NOMO-1 (cell line): ENCODE data around the gene KIF1B.
A peak's percentile ranks its signal among the peaks of the same experiment; 100 is the strongest.
"Not testable (repeated sequence)": the region's sequence is repeated elsewhere in the genome, so short reads cannot be mapped to it uniquely, and the experiment has no call there.

Experiments
- DNase-seq, 2 experiments: peaks; one replicate each; lab custom pipeline; 2025; ENCODE audit not compliant: unreplicated experiment in 2 of 2; lab: John Stamatoyannopoulos, UW

KIF1B gene

GRCh38 chr1:10379101-10379620 lies 168.8 kb downstream of the KIF1B start:
- DNase-seq = no peak

- no peak for DNase-seq
Measured at GRCh38 chr1:10379676-10380075, 169.3 kb downstream of the KIF1B start.

- DNase-seq = no peak
Measured at GRCh38 chr1:10380594-10381275, 170.4 kb downstream of the KIF1B start.

- DNase-seq = no peak
Measured at GRCh38 chr1:10383630-10384029, 173.3 kb downstream of the KIF1B start.

GRCh38 chr1:10384219-10384618 lies 173.8 kb downstream of the KIF1B start:
- no peak for DNase-seq

GRCh38 chr1:10386761-10387676 lies 176.6 kb downstream of the KIF1B start:
- DNase-seq = no peak

GRCh38 chr1:10387677-10388386 lies 177.5 kb downstream of the KIF1B start:
- DNase-seq = peak; percentile 86 to 98

- no peak for DNase-seq
Measured at GRCh38 chr1:10388387-10388715, 178.0 kb downstream of the KIF1B start.

GRCh38 chr1:10389271-10389973 lies 179.1 kb downstream of the KIF1B start:
- DNase-seq = no peak

- no peak for DNase-seq
Measured at GRCh38 chr1:10396870-10397269, 186.5 kb downstream of the KIF1B start.

GRCh38 chr1:10398278-10398733 lies 187.9 kb downstream of the KIF1B start:
- no peak for DNase-seq

GRCh38 chr1:10398734-10399443 lies 188.5 kb downstream of the KIF1B start, which contains the start of gene PGD:
Gene PGD (plus strand): TSS chr1:10399064. CDS start chr1:10399118, 54 bp downstream.
- peak; percentile 98 for DNase-seq

GRCh38 chr1:10399444-10399941 lies 189.1 kb downstream of the KIF1B start:
- peak in 1 of 2 experiments; percentile 39 for DNase-seq

- DNase-seq = no peak
Measured at GRCh38 chr1:10400013-10400412, 189.6 kb downstream of the KIF1B start.

- DNase-seq = no peak
Measured at GRCh38 chr1:10401281-10401680, 190.9 kb downstream of the KIF1B start.

- no peak for DNase-seq
Measured at GRCh38 chr1:10402729-10403274, 192.4 kb downstream of the KIF1B start.

GRCh38 chr1:10407201-10407600 lies 196.8 kb downstream of the KIF1B start:
- DNase-seq = no peak

GRCh38 chr1:10415211-10415930 lies 205.0 kb downstream of the KIF1B start:
- peak; percentile 95 to 98 for DNase-seq

GRCh38 chr1:10415967-10416366 lies 205.6 kb downstream of the KIF1B start:
- not testable (repeated sequence) for DNase-seq
